Activated CD8-positive, alpha-beta memory T cell treated with anti-CD3 and anti-CD28 coated beads for 4 hours (primary cell): Measurements from ENCODE around the gene ZNF335.
"Not testable (repeated sequence)": the region's sequence is repeated elsewhere in the genome, so short reads cannot be mapped to it uniquely, and the experiment has no call there.

Experiments
- DNase-seq, 2 donors: peaks; one replicate each; pipeline ENCODE4 v3.0.0-alpha.2; 2020; ENCODE audit warnings: low read depth in 2 of 2

Gene ZNF335

GRCh38 chr20:45972500-45973183, 639 bp upstream of the ZNF335 start:
- no peak for DNase-seq

- peak in 1 of 2 donors; percentile 47 for DNase-seq
Observed at GRCh38 chr20:45971425-45971674, 653 bp downstream of the ZNF335 start.

- DNase-seq = peak in 1 of 2 donors; percentile 6
Observed at GRCh38 chr20:45970646-45971424, 1.2 kb downstream of the ZNF335 start.

- no peak for DNase-seq
Observed at GRCh38 chr20:45969712-45970634, 2.0 kb downstream of the ZNF335 start.

- no peak for DNase-seq
Observed at GRCh38 chr20:45968801-45969711, 2.9 kb downstream of the ZNF335 start.

- no peak for DNase-seq
Observed at GRCh38 chr20:45968081-45968671, 3.8 kb downstream of the ZNF335 start.

GRCh38 chr20:45967551-45968080, 4.4 kb downstream of the ZNF335 start:
- no peak for DNase-seq

- no peak for DNase-seq
Observed at GRCh38 chr20:45965169-45966002, 6.6 kb downstream of the ZNF335 start.

GRCh38 chr20:45964006-45964400, 8.0 kb downstream of the ZNF335 start:
- DNase-seq = no peak

GRCh38 chr20:45963059-45964005, 8.7 kb downstream of the ZNF335 start:
- no peak for DNase-seq

GRCh38 chr20:45962031-45962755, 9.8 kb downstream of the ZNF335 start:
- no peak for DNase-seq

- DNase-seq = no peak
Observed at GRCh38 chr20:45959956-45960630, 11.9 kb downstream of the ZNF335 start.

- DNase-seq = no peak
Observed at GRCh38 chr20:45959126-45959525, 12.9 kb downstream of the ZNF335 start.

GRCh38 chr20:45958593-45958992, 13.4 kb downstream of the ZNF335 start:
- no peak for DNase-seq

- no peak for DNase-seq
Observed at GRCh38 chr20:45957021-45957941, 14.7 kb downstream of the ZNF335 start.

GRCh38 chr20:45956326-45956725, 15.7 kb downstream of the ZNF335 start:
- DNase-seq = not testable (repeated sequence)
